Measurements from ENCODE around the gene ASAP2.

The ASAP2 gene

GRCh38 chr2:9443526-9443925 lies 236.9 kb downstream of the ASAP2 start:
- Mint-ChIP-seq H3K9me3 (ENCODE audit: low read depth) (no peaks in the 10 kb centered on the region), H3K27ac (no peak overlapping the region), H3K27me3 (no peaks in the 10 kb centered on the region), H3K4me1 (ENCODE audit: low read depth) (peaks cover 6% of the 10 kb centered on the region), H3K4me3 (no peak overlapping the region), H3K36me3 (peaks cover 22% of the 10 kb centered on the region)

- H3K4me1 Mint-ChIP-seq (ENCODE audit: low read depth): peaks cover 6% of the 10 kb centered on the region
- no peak overlapping the region for H3K4me3 Mint-ChIP-seq
- no peaks in the 10 kb centered on the region for H3K27me3 Mint-ChIP-seq
- peaks cover 22% of the 10 kb centered on the region for H3K36me3 Mint-ChIP-seq
- peak overlapping the region; percentile 0 for H3K27ac Mint-ChIP-seq
- H3K9me3 Mint-ChIP-seq (ENCODE audit: low read depth): no peaks in the 10 kb centered on the region
These were observed 238.5 kb downstream of the ASAP2 start for GRCh38 chr2:9445089-9445488.

DNA sequence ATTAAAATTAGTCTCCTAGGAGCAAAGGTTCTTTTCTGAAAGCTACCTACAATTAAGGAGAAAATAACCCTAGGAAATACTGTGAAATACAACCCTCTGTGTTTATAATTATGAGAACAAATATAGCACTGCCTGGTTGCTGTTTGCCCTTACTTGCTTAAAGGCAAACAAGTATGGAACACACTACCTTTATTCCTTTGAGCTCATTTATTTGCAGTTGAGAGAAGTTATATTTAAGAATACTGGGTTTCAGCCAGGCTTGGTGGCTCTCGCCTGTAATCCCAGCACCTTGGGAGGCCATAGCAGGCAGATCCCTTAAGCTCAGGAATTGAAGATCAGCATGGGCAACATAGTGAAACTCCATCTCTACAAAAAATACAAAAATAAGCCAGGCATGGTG lies 244.6 kb downstream of the ASAP2 start:
- no peaks in the 10 kb centered on the region for H3K4me1 Mint-ChIP-seq (ENCODE audit: low read depth)
- no peaks in the 10 kb centered on the region for H3K27me3 Mint-ChIP-seq
- no peaks in the 10 kb centered on the region for H3K9me3 Mint-ChIP-seq (ENCODE audit: low read depth)
- no peak overlapping the region for H3K4me3 Mint-ChIP-seq
- H3K27ac Mint-ChIP-seq: no peak overlapping the region
- H3K36me3 Mint-ChIP-seq: peaks cover 2% of the 10 kb centered on the region

All from activated naive CD8-positive, alpha-beta T cell (primary cell).